ENCODE data around the gene SEMA3C. TPM values are rescaled to one million over a fixed set of nuclear protein-coding genes. Genes with fewer than 3 reads are reported as not detected.

SEMA3C gene
- total RNA-seq, 1 experiment from 2014 or later = 232 TPM

DNA sequence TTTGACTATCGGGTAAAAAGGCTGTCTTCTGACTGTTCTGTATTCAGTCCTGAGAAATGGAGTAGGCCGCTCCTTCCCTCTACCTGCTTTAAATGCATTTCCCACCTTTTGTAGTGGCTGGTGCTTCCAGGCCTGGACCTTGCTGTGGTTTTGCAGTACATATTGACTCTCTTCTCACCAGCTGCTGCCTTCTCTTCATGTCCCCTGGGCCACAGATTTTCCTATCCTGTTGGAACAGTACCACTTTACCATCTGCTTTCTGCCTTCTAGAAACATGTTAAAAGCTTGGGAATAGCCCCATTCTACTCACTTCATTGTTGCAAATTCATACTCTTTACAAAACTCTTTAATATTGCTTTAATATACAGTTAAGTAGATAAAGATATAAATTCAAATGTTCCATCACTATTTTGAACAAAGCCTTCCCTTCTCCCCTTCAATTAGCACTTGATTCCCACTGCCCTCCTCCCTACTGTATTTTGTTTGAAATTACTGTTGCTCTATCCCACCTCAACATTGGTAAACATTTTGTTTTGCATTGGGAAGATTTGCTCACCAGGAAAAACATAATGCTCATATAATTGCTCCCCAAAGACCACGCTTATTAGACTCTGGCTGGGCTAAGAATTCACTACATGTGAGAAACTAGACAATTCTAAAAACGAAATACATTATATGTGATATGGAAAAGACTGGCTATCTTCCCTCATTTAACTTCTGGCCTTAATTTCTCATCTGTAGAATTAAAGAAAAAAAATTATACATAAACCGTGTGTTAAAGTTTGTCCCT is 17.3 kb upstream of the SEMA3C start:
- BruUV-seq (replicated peaks) = no TSS peak
- ATAC-seq (no peak), DNase-seq (ENCODE audit: low read depth, low spot score) (no peak)
- POLR2A ChIA-PET = interaction anchor here (1.1 kb wide), 1 partner anchor 18 kb away, joined by 5 read pairs; the partner anchor contains the start of gene SEMA3C
- peaks cover 5% of the 10 kb centered on the region; the same call in 1 of the 2 replicates for H3K9me3 ChIP-seq (ENCODE audit: control insufficient read depth, insufficient read depth, low read depth, low read length)
- TF ChIP-seq POLR2AphosphoS5 (IDR thresholded peaks at IDR 0.05; ENCODE audit: low read depth, low read length) (no peak), SIN3A (IDR thresholded peaks at IDR 0.05; ENCODE audit: borderline replicate concordance, insufficient read depth, low read depth, low read length) (no peak), TCF7L2 (IDR thresholded peaks at IDR 0.05; ENCODE audit: low read depth, low read length) (no peak)
- TF ChIP-seq, protein P1, sequence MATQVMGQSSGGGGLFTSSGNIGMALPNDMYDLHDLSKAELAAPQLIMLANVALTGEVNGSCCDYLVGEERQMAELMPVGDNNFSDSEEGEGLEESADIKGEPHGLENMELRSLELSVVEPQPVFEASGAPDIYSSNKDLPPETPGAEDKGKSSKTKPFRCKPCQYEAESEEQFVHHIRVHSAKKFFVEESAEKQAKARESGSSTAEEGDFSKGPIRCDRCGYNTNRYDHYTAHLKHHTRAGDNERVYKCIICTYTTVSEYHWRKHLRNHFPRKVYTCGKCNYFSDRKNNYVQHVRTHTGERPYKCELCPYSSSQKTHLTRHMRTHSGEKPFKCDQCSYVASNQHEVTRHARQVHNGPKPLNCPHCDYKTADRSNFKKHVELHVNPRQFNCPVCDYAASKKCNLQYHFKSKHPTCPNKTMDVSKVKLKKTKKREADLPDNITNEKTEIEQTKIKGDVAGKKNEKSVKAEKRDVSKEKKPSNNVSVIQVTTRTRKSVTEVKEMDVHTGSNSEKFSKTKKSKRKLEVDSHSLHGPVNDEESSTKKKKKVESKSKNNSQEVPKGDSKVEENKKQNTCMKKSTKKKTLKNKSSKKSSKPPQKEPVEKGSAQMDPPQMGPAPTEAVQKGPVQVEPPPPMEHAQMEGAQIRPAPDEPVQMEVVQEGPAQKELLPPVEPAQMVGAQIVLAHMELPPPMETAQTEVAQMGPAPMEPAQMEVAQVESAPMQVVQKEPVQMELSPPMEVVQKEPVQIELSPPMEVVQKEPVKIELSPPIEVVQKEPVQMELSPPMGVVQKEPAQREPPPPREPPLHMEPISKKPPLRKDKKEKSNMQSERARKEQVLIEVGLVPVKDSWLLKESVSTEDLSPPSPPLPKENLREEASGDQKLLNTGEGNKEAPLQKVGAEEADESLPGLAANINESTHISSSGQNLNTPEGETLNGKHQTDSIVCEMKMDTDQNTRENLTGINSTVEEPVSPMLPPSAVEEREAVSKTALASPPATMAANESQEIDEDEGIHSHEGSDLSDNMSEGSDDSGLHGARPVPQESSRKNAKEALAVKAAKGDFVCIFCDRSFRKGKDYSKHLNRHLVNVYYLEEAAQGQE (IDR thresholded peaks at IDR 0.05; ENCODE audit: insufficient read depth in 1 of 2, low read depth in 2 of 2, low read length in 1 of 2) = no peak
- TF ChIP-seq, protein P2, sequence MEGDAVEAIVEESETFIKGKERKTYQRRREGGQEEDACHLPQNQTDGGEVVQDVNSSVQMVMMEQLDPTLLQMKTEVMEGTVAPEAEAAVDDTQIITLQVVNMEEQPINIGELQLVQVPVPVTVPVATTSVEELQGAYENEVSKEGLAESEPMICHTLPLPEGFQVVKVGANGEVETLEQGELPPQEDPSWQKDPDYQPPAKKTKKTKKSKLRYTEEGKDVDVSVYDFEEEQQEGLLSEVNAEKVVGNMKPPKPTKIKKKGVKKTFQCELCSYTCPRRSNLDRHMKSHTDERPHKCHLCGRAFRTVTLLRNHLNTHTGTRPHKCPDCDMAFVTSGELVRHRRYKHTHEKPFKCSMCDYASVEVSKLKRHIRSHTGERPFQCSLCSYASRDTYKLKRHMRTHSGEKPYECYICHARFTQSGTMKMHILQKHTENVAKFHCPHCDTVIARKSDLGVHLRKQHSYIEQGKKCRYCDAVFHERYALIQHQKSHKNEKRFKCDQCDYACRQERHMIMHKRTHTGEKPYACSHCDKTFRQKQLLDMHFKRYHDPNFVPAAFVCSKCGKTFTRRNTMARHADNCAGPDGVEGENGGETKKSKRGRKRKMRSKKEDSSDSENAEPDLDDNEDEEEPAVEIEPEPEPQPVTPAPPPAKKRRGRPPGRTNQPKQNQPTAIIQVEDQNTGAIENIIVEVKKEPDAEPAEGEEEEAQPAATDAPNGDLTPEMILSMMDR (IDR thresholded peaks at IDR 0.05) = no peak
- no peak overlapping the region for H3K4me3 ChIP-seq (ENCODE audit: low read depth in 2 of 2, low read length in 2 of 2)
- in situ Hi-C loops (cut with HindIII; ENCODE audit: low pct_unique_long_range_greater_than_20kb, low sequenced_read_pairs) (no loop called here), intact Hi-C loops (cut with micrococcal nuclease; ENCODE audit: unreplicated experiment) (no loop called here)
- no peaks in the 10 kb centered on the region for H3K27me3 ChIP-seq (ENCODE audit: control insufficient read depth, insufficient read depth, low read length)
- CTCF ChIA-PET = no interaction called here
- peaks cover 13% of the 10 kb centered on the region for H3K4me1 ChIP-seq (ENCODE audit: control insufficient read depth, insufficient read depth, low read length)
- no peaks in the 10 kb centered on the region for H3K36me3 ChIP-seq (ENCODE audit: control insufficient read depth, insufficient read depth, low read length)
- peak overlapping the region; percentile 41; the same call in 1 of the 2 replicates for H3K27ac ChIP-seq (ENCODE audit: low read length)

DNA sequence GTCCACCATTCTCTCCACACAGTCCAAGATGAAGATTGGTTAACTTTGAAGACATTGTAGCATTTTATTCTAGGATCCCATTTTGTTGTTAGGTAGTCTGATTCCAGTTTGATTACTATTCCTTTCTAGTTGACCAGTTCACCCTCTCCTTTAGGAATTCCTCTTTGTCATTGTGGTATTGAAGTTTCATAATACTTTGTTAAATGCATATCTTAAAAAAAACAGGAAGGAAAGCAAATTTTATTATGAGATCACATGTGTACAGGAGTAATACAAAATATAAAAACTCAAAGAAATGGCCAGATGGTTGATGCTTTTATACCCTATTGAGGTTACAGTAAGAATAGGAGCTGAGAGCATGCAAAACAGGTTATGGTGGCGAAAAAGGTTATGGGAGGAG is 15.5 kb upstream of the SEMA3C start:
- Histone ChIP-seq H3K27ac (ENCODE audit: low read length) (peak overlapping the region; percentile 41; the same call in 1 of the 2 replicates), H3K9me3 (ENCODE audit: control insufficient read depth, insufficient read depth, low read depth, low read length) (peaks cover 5% of the 10 kb centered on the region; the same call in 1 of the 2 replicates), H3K4me3 (ENCODE audit: low read depth in 2 of 2, low read length in 2 of 2) (no peak overlapping the region), H3K4me1 (ENCODE audit: control insufficient read depth, insufficient read depth, low read length) (no peaks in the 10 kb centered on the region), H3K27me3 (ENCODE audit: control insufficient read depth, insufficient read depth, low read length) (no peaks in the 10 kb centered on the region), H3K36me3 (ENCODE audit: control insufficient read depth, insufficient read depth, low read length) (no peaks in the 10 kb centered on the region)
- TF ChIP-seq POLR2AphosphoS5 (IDR thresholded peaks at IDR 0.05; ENCODE audit: low read depth, low read length) (no peak), SIN3A (IDR thresholded peaks at IDR 0.05; ENCODE audit: borderline replicate concordance, insufficient read depth, low read depth, low read length) (no peak), TCF7L2 (IDR thresholded peaks at IDR 0.05; ENCODE audit: low read depth, low read length) (no peak)
- TF ChIP-seq, protein P2 (IDR thresholded peaks at IDR 0.05) = no peak
- TF ChIP-seq, protein P1 (IDR thresholded peaks at IDR 0.05; ENCODE audit: insufficient read depth in 1 of 2, low read depth in 2 of 2, low read length in 1 of 2) = no peak
- in situ Hi-C loops (cut with HindIII; ENCODE audit: low pct_unique_long_range_greater_than_20kb, low sequenced_read_pairs) (no loop called here), intact Hi-C loops (cut with micrococcal nuclease; ENCODE audit: unreplicated experiment) (no loop called here)
- CTCF ChIA-PET = no interaction called here
- DNase-seq (ENCODE audit: low read depth, low spot score) (no peak), ATAC-seq (no peak)
- no TSS peak for BruUV-seq (replicated peaks)
- POLR2A ChIA-PET = no interaction called here

All from Panc1 (cell line).